Breast epithelium (tissue), 3 donors: ENCODE data around the gene STARD13.

Experiments used
- CTCF ChIP-seq, 3 donors: fragments of 450-650 bp; IDR thresholded peaks; one replicate each; pipeline ENCODE4 v1.5.1; 2016 to 2017; ENCODE audit warnings: antibody characterized with exemption in 3 of 3, mild to moderate bottlenecking in 3 of 3, moderate library complexity in 3 of 3
- POLR2A ChIP-seq: fragments of 450-650 bp; IDR thresholded peaks from one replicate; pipeline ENCODE4 v1.6.1; 2016; ENCODE audit warnings: antibody characterized with exemption, mild to moderate bottlenecking, moderate library complexity
- POLR2AphosphoS5 ChIP-seq, 3 donors: sonication (generic); formaldehyde crosslinking; IDR thresholded peaks; one replicate each; pipeline ENCODE4 v1.6.1; 2017; ENCODE audit warnings: antibody characterized with exemption in 3 of 3

- TF ChIP-seq CTCF (IDR thresholded peaks at IDR 0.05) (no peak), POLR2A (no peak), POLR2AphosphoS5 (IDR thresholded peaks at IDR 0.05) (no peak)
Observed at GRCh38 chr13:33103457-33103856, 182.1 kb downstream of the STARD13 start.
